Measurements from ENCODE around the gene KPNA1. TPM values are rescaled to one million over a fixed set of nuclear protein-coding genes. Genes with fewer than 3 reads are reported as not detected.

The KPNA1 gene
- total RNA-seq, 1 experiment from 2014 or later: 118 TPM

DNA sequence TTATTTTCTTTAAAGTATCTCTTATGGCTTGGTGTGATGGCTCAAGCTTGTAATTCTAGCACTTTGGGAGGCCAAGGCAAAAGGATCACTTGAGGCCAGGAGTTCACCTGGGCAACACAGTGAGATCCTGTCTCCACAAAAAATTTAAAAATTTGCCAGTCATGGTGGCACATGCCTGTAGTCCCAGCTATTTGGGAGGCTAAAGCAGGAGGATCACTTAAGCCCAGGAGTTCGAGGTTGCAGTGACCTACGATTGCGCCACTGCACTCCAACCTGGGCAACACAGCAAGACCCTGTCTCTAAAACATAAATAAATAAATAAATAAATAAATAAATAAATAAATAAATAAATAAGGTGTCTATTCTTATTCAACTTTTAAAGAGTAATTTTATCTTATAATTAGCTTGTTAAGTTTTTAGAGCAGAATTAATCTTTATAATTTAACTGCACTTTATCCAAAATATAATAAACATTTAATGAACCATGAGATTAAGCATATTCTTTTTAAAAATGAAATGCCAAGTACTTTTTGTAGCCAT, 48.0 kb downstream of the KPNA1 start:
- ATAC-seq (no peak), DNase-seq (ENCODE audit: low read depth, low spot score) (no peak)
- intact Hi-C loops (cut with micrococcal nuclease; ENCODE audit: unreplicated experiment): no loop called here
- in situ Hi-C loops (cut with HindIII; ENCODE audit: low pct_unique_long_range_greater_than_20kb, low sequenced_read_pairs): no loop called here
- Histone ChIP-seq H3K27me3 (ENCODE audit: control insufficient read depth, insufficient read depth, low read length) (no peaks in the 10 kb centered on the region), H3K36me3 (ENCODE audit: control insufficient read depth, insufficient read depth, low read length) (peaks cover 25% of the 10 kb centered on the region), H3K9me3 (ENCODE audit: control insufficient read depth, insufficient read depth, low read depth, low read length) (no peaks in the 10 kb centered on the region), H3K4me3 (ENCODE audit: low read depth in 2 of 2, low read length in 2 of 2) (no peak overlapping the region), H3K27ac (ENCODE audit: low read length) (no peak overlapping the region), H3K4me1 (ENCODE audit: control insufficient read depth, insufficient read depth, low read length) (no peaks in the 10 kb centered on the region; the same call in 1 of the 2 replicates)
- ChIA-PET POLR2A (no interaction called here), CTCF (no interaction called here)
- BruUV-seq (replicated peaks): no TSS peak
- no peak for TF ChIP-seq SIN3A (IDR thresholded peaks at IDR 0.05; ENCODE audit: borderline replicate concordance, insufficient read depth, low read depth, low read length)
- TF ChIP-seq, protein P1, sequence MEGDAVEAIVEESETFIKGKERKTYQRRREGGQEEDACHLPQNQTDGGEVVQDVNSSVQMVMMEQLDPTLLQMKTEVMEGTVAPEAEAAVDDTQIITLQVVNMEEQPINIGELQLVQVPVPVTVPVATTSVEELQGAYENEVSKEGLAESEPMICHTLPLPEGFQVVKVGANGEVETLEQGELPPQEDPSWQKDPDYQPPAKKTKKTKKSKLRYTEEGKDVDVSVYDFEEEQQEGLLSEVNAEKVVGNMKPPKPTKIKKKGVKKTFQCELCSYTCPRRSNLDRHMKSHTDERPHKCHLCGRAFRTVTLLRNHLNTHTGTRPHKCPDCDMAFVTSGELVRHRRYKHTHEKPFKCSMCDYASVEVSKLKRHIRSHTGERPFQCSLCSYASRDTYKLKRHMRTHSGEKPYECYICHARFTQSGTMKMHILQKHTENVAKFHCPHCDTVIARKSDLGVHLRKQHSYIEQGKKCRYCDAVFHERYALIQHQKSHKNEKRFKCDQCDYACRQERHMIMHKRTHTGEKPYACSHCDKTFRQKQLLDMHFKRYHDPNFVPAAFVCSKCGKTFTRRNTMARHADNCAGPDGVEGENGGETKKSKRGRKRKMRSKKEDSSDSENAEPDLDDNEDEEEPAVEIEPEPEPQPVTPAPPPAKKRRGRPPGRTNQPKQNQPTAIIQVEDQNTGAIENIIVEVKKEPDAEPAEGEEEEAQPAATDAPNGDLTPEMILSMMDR (IDR thresholded peaks at IDR 0.05): no peak
- TF ChIP-seq TCF7L2 (IDR thresholded peaks at IDR 0.05; ENCODE audit: low read depth, low read length): no peak
- no peak for TF ChIP-seq POLR2AphosphoS5 (IDR thresholded peaks at IDR 0.05; ENCODE audit: low read depth, low read length)
- TF ChIP-seq, protein P2, sequence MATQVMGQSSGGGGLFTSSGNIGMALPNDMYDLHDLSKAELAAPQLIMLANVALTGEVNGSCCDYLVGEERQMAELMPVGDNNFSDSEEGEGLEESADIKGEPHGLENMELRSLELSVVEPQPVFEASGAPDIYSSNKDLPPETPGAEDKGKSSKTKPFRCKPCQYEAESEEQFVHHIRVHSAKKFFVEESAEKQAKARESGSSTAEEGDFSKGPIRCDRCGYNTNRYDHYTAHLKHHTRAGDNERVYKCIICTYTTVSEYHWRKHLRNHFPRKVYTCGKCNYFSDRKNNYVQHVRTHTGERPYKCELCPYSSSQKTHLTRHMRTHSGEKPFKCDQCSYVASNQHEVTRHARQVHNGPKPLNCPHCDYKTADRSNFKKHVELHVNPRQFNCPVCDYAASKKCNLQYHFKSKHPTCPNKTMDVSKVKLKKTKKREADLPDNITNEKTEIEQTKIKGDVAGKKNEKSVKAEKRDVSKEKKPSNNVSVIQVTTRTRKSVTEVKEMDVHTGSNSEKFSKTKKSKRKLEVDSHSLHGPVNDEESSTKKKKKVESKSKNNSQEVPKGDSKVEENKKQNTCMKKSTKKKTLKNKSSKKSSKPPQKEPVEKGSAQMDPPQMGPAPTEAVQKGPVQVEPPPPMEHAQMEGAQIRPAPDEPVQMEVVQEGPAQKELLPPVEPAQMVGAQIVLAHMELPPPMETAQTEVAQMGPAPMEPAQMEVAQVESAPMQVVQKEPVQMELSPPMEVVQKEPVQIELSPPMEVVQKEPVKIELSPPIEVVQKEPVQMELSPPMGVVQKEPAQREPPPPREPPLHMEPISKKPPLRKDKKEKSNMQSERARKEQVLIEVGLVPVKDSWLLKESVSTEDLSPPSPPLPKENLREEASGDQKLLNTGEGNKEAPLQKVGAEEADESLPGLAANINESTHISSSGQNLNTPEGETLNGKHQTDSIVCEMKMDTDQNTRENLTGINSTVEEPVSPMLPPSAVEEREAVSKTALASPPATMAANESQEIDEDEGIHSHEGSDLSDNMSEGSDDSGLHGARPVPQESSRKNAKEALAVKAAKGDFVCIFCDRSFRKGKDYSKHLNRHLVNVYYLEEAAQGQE (IDR thresholded peaks at IDR 0.05; ENCODE audit: insufficient read depth in 1 of 2, low read depth in 2 of 2, low read length in 1 of 2): no peak

DNA sequence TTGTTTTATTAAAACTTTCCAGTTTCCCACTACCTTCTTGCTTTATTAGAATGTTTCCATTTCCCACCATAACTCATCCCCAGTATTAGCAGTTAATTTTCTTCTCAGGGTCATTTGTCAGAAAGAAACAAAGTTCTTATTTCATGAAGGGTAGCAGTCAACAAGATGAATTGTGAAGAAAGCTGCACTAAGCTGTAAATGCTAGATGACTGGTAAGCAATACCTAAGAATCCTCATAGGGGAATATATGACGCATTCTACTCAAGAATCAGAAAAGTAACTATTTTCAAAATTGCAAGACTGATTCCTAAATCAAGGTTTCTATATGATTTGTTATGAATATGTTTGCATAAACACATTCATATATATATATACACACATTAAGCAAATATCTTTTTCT, 50.1 kb downstream of the KPNA1 start:
- Histone ChIP-seq H3K4me1 (ENCODE audit: control insufficient read depth, insufficient read depth, low read length) (no peaks in the 10 kb centered on the region), H3K27ac (ENCODE audit: low read length) (no peak overlapping the region), H3K36me3 (ENCODE audit: control insufficient read depth, insufficient read depth, low read length) (peaks cover 29% of the 10 kb centered on the region), H3K4me3 (ENCODE audit: low read depth in 2 of 2, low read length in 2 of 2) (no peak overlapping the region), H3K9me3 (ENCODE audit: control insufficient read depth, insufficient read depth, low read depth, low read length) (no peaks in the 10 kb centered on the region), H3K27me3 (ENCODE audit: control insufficient read depth, insufficient read depth, low read length) (no peaks in the 10 kb centered on the region)
- no peak for ATAC-seq
- TF ChIP-seq TCF7L2 (IDR thresholded peaks at IDR 0.05; ENCODE audit: low read depth, low read length) (no peak), POLR2AphosphoS5 (IDR thresholded peaks at IDR 0.05; ENCODE audit: low read depth, low read length) (no peak), SIN3A (IDR thresholded peaks at IDR 0.05; ENCODE audit: borderline replicate concordance, insufficient read depth, low read depth, low read length) (no peak)
- TF ChIP-seq, protein P2 (IDR thresholded peaks at IDR 0.05; ENCODE audit: insufficient read depth in 1 of 2, low read depth in 2 of 2, low read length in 1 of 2): no peak
- TF ChIP-seq, protein P1 (IDR thresholded peaks at IDR 0.05): no peak
- CTCF ChIA-PET: no interaction called here
- BruUV-seq (replicated peaks): no TSS peak
- POLR2A ChIA-PET: no interaction called here
- in situ Hi-C loops (cut with HindIII; ENCODE audit: low pct_unique_long_range_greater_than_20kb, low sequenced_read_pairs) (no loop called here), intact Hi-C loops (cut with micrococcal nuclease; ENCODE audit: unreplicated experiment) (no loop called here)
- DNase-seq (ENCODE audit: low read depth, low spot score): no peak

All from Panc1 (cell line).